Thoracic aorta (tissue), 2 donors: ENCODE results near the gene SESN2. TPM values are rescaled to one million over a fixed set of nuclear protein-coding genes. Genes with fewer than 3 reads are reported as not detected.

Experiments used
- ATAC-seq: fragments of 150-250 bp; one replicate; pipeline ENCODE4 v1.8.0; 2017; ENCODE audit warnings: low read depth; ENCODE audit not compliant: insufficient number of reproducible peaks, low FRiP score
- DNase-seq: peaks from one replicate; pipeline ENCODE4 v3.0.0-alpha.2; 2020; ENCODE audit warnings: low spot score
- H3K27ac ChIP-seq, 2 donors: fragments of 200-600 bp; sonication (generic); 1 replicate in 1 of 2; 2 replicates in 1 of 2; pipeline ENCODE4 v1.5.1; 2016; ENCODE audit warnings: mild to moderate bottlenecking in 2 of 2, moderate library complexity in 2 of 2
- H3K27me3 ChIP-seq: fragments of 200-600 bp; sonication (generic); replicated peaks from 2 replicates; pipeline ENCODE4 v1.6.0; 2016; ENCODE audit warnings: mild to moderate bottlenecking; ENCODE audit not compliant: insufficient read depth
- H3K36me3 ChIP-seq: fragments of 200-600 bp; sonication (generic); one replicate; pipeline ENCODE4 v1.5.1; 2016
- H3K4me1 ChIP-seq, 2 donors: fragments of 200-600 bp; sonication (generic); 1 replicate in 1 of 2; 2 replicates in 1 of 2; pipeline versions ENCODE4 v1.5.1 to v1.6.0; 2016; ENCODE audit warnings: low read depth in 2 of 2, mild to moderate bottlenecking in 1 of 2; ENCODE audit not compliant: control insufficient read depth in 1 of 2
- H3K4me3 ChIP-seq: fragments of 200-600 bp; sonication (generic); 2 replicates; pipeline ENCODE4 v1.5.1; 2016; ENCODE audit warnings: mild to moderate bottlenecking
- H3K9me3 ChIP-seq: fragments of 200-600 bp; sonication (generic); 2 replicates; pipeline ENCODE4 v1.5.1; 2016
- total RNA-seq, 2 donors: library from RNA; depleted of rRNA; stranded (reverse); fragments of >200 nt; gene quantifications; one replicate each; pipeline versions ENCODE4 v1.1.0 to v1.2.3, GENCODE V29; 2016
- TF ChIP-seq, protein P1 (sequence below): fragments of 200-600 bp; sonication (generic); IDR thresholded peaks from one replicate; pipeline ENCODE4 v1.5.1; 2019; ENCODE audit warnings: antibody characterized with exemption

The SESN2 gene
- total RNA-seq, 2 donors from 2014 or later, result 10.9 to 12.6 TPM

DNA sequence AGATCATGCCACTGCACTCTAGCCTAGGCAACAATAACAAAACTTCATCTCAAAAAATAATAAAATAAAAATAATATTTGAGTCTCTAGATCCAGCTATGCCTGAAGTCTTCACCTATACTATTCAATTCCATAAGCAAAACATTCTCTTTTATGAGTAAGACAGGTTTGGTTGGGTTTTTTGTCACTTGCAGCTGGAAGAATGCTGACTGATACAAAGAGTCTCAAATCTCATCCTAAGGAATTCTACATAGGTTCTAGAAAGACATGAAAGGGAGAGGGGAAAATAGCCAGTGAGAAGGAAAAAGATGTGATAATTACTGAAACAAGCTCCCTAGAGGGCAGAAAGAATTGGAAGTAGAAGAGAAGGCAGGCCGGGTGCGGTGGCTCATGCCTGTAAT, 39.1 kb downstream of the SESN2 start:
- H3K9me3 ChIP-seq, result no peaks in the 10 kb centered on the region
- TF ChIP-seq, protein P1, sequence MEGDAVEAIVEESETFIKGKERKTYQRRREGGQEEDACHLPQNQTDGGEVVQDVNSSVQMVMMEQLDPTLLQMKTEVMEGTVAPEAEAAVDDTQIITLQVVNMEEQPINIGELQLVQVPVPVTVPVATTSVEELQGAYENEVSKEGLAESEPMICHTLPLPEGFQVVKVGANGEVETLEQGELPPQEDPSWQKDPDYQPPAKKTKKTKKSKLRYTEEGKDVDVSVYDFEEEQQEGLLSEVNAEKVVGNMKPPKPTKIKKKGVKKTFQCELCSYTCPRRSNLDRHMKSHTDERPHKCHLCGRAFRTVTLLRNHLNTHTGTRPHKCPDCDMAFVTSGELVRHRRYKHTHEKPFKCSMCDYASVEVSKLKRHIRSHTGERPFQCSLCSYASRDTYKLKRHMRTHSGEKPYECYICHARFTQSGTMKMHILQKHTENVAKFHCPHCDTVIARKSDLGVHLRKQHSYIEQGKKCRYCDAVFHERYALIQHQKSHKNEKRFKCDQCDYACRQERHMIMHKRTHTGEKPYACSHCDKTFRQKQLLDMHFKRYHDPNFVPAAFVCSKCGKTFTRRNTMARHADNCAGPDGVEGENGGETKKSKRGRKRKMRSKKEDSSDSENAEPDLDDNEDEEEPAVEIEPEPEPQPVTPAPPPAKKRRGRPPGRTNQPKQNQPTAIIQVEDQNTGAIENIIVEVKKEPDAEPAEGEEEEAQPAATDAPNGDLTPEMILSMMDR, result no peak
- no peaks in the 10 kb centered on the region for H3K36me3 ChIP-seq
- no peaks in the 10 kb centered on the region for H3K4me1 ChIP-seq
- ATAC-seq (no peak), DNase-seq (no peak)
- no peaks in the 10 kb centered on the region for H3K27me3 ChIP-seq
- no peak overlapping the region for H3K4me3 ChIP-seq
- H3K27ac ChIP-seq, result no peak overlapping the region

DNA sequence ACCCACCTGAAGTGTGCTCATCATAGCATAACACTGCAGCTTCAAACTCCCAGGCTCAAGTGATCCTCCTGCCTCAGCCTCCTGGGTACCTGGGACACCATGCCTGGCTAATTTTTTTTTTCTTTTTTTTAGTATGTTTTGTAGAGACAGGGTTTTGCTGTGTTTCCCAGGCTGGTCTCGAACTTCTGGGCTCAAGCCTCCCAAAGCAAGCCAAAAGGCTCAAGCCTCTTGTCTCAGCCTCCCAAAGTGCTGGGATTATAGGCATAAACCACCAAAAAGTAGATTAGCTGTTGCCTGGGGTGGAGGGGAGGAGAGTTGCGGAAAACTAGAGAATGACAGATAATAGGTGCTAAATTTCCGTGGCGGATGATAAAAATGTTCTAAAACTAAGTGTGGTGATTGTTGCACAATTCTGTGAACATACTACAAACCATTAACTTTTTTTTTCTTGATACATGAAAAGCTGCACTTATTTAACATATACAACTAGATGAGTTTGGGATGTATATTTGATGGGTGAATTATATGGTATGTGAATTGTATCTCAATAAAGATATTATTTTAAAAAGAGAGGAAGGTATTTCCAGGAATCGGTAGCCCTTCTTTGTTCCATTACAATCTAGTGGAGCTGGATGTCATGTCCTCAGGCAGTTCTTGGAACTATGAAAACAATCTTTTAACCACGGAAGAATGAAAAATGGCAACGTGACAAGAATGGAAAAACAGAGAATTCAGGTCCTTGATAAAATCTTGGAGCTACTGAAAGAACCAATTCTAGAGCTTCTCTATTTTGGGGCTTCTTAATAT, 42.3 kb downstream of the SESN2 start:
- DNase-seq (no peak), ATAC-seq (no peak)
- H3K27me3 ChIP-seq, result no peaks in the 10 kb centered on the region
- H3K4me1 ChIP-seq, result no peaks in the 10 kb centered on the region
- no peaks in the 10 kb centered on the region for H3K9me3 ChIP-seq
- H3K27ac ChIP-seq, result no peak overlapping the region
- TF ChIP-seq, protein P1, result no peak
- H3K36me3 ChIP-seq, result no peaks in the 10 kb centered on the region
- no peak overlapping the region for H3K4me3 ChIP-seq

DNA sequence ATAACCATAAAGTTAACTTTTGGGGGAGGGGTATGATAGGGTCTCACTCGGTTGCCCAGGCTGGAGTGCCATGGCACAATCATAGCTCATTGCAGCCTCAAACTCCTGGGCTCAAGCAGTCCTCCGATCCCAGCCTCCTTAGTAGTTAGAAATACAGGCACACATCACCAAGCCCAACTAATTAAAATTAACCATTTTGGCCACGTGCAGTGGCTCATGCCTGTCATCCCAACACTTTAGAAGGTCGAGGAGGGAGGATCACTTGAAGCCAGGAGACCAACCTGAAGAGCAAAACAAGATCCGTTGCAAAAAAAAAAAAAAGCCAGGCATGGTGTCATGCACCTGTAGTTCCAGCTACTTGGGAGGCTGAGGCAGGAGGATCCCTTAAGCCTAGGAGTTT, 42.9 kb downstream of the SESN2 start:
- no peak for DNase-seq
- H3K27ac ChIP-seq, result no peak overlapping the region
- no peak for ATAC-seq
- no peaks in the 10 kb centered on the region for H3K9me3 ChIP-seq
- H3K36me3 ChIP-seq, result no peaks in the 10 kb centered on the region
- TF ChIP-seq, protein P1, result no peak
- no peak overlapping the region for H3K4me3 ChIP-seq
- no peaks in the 10 kb centered on the region for H3K4me1 ChIP-seq
- no peaks in the 10 kb centered on the region for H3K27me3 ChIP-seq

DNA sequence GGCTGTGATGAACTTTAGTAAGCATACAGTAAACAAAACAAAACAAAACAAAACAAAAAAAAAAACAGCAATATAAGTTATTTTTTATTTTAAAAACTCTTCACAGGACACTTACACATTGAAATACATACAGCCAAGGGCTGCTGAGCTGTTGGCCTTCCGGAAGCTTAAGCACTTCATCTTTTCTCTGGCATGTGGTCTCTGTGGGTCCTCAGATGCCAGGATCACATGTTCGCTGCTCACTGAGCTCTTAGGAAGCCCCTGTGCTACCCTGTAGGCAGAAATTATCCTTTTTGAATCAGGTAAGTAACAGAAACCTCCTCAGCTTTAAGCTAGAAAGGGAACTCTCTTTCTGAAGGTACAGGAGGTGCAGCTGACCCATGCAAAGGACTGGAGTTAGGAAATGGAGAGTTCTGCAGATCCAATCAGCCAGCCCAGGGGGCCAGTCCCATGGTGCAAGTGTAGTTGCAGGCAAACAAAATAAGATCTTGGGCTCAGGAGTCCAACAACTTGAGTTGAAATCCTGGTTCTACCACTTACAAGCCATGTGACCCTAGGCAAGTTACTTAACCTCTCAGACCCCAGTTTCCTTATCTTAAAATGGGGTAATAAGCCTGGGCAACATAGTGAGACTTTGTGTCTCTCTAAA, 47.1 kb downstream of the SESN2 start:
- ATAC-seq (no peak), DNase-seq (no peak)
- Histone ChIP-seq H3K36me3 (no peaks in the 10 kb centered on the region), H3K27ac (no peak overlapping the region), H3K4me3 (no peak overlapping the region), H3K27me3 (no peaks in the 10 kb centered on the region), H3K4me1 (no peaks in the 10 kb centered on the region), H3K9me3 (no peaks in the 10 kb centered on the region)
- TF ChIP-seq, protein P1, result no peak

DNA sequence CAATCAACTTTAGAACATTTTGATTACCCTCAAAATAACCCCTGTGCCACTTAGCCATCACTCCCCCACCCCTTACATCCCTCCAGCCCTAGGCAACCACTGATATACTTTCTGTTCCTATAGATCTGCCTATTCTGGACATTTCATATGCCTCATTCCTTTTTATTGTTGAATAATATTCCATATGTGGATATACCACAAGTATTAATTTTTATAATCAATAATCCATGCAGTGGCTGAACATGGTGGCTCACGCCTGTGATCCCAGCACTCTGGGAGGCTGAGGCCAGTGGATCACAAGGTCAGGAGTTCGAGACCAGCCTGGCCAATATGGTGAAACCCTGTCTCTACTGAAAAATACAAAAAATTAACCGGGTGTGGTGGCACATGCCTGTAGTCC, 49.4 kb downstream of the SESN2 start:
- Histone ChIP-seq H3K27ac (no peak overlapping the region), H3K4me1 (no peaks in the 10 kb centered on the region), H3K9me3 (no peaks in the 10 kb centered on the region), H3K36me3 (no peaks in the 10 kb centered on the region), H3K27me3 (no peaks in the 10 kb centered on the region), H3K4me3 (no peak overlapping the region)
- DNase-seq (no peak), ATAC-seq (no peak)
- TF ChIP-seq, protein P1, result no peak
